ENCODE measurements around the gene EXOC6B.

DNA sequence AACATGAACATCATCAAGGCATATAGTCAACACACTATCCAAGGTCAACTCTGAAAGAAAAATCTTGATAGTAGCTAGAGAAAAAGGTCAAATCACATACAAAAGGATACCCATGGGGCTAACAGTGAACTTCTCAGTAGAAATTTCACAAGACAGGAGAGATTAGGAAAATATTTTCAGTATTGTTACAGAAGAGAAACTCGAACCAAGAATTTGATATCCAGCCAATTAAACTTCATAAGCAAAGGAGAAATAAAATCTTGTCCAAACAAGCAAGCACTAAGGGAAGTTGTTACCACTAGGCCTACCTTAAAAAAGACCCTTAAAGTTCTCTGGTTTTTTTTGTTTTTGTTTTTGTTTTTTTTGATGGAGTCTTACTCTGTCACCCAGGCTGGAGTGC lies 242.5 kb downstream of the EXOC6B start:
- TF ChIP-seq, protein P1, sequence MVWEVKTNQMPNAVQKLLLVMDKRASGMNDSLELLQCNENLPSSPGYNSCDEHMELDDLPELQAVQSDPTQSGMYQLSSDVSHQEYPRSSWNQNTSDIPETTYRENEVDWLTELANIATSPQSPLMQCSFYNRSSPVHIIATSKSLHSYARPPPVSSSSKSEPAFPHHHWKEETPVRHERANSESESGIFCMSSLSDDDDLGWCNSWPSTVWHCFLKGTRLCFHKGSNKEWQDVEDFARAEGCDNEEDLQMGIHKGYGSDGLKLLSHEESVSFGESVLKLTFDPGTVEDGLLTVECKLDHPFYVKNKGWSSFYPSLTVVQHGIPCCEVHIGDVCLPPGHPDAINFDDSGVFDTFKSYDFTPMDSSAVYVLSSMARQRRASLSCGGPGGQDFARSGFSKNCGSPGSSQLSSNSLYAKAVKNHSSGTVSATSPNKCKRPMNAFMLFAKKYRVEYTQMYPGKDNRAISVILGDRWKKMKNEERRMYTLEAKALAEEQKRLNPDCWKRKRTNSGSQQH (CRISPR knock-in tag; IDR thresholded peaks at IDR 0.05) = no peak
- TF ChIP-seq POLR2AphosphoS5 (IDR thresholded peaks at IDR 0.05; ENCODE audit: control insufficient read depth, insufficient read depth, low read depth, low read length) = no peak

Data from K562 (cell line).